Breast epithelium (tissue), 3 donors: Measurements from ENCODE around the gene MFF.

Experiments used
- POLR2A ChIP-seq: fragments of 450-650 bp; IDR thresholded peaks from one replicate; pipeline ENCODE4 v1.6.1; 2016; ENCODE audit warnings: antibody characterized with exemption, mild to moderate bottlenecking, moderate library complexity
- POLR2AphosphoS5 ChIP-seq, 3 donors: sonication (generic); formaldehyde crosslinking; IDR thresholded peaks; one replicate each; pipeline ENCODE4 v1.6.1; 2017; ENCODE audit warnings: antibody characterized with exemption in 3 of 3
- TF ChIP-seq, protein P1 (sequence below), 3 donors: fragments of 450-650 bp; IDR thresholded peaks; one replicate each; pipeline ENCODE4 v1.5.1; 2016 to 2017; ENCODE audit warnings: antibody characterized with exemption in 3 of 3, mild to moderate bottlenecking in 3 of 3, moderate library complexity in 3 of 3

DNA sequence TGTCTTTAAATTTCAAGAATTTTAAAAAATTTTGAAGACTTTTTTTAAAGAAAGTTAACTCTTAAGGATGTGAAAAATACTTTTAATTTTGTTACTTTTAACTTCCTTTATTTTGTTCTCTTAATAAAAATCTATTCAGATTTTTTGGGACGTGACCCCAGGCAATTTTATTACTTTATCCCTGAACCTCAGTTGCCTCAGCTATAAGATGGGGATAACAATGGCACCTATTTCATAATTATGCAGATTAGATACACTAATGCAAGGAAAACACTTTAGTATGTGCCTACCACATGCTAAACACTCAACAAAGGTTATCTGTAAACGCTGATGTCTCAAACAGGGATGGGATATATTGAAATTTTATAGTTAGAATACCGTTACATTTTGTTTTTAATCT is 64.2 kb downstream of the MFF start:
- TF ChIP-seq POLR2A (no peak), POLR2AphosphoS5 (IDR thresholded peaks at IDR 0.05) (no peak)
- TF ChIP-seq, protein P1, sequence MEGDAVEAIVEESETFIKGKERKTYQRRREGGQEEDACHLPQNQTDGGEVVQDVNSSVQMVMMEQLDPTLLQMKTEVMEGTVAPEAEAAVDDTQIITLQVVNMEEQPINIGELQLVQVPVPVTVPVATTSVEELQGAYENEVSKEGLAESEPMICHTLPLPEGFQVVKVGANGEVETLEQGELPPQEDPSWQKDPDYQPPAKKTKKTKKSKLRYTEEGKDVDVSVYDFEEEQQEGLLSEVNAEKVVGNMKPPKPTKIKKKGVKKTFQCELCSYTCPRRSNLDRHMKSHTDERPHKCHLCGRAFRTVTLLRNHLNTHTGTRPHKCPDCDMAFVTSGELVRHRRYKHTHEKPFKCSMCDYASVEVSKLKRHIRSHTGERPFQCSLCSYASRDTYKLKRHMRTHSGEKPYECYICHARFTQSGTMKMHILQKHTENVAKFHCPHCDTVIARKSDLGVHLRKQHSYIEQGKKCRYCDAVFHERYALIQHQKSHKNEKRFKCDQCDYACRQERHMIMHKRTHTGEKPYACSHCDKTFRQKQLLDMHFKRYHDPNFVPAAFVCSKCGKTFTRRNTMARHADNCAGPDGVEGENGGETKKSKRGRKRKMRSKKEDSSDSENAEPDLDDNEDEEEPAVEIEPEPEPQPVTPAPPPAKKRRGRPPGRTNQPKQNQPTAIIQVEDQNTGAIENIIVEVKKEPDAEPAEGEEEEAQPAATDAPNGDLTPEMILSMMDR (IDR thresholded peaks at IDR 0.05), result no peak
